Measurements from ENCODE around the gene PCDHGC3. TPM values are rescaled to one million over a fixed set of nuclear protein-coding genes. Genes with fewer than 3 reads are reported as not detected.

The PCDHGC3 gene
- total RNA-seq, 3 donors from 2014 or later = 12.1 to 50.5 (median 24.5) TPM

- TF ChIP-seq CTCF (IDR thresholded peaks at IDR 0.05) = no peak
- Histone ChIP-seq H3K9me3 (no peaks in the 10 kb centered on the region), H3K36me3 (ENCODE audit: low read depth) (no peaks in the 10 kb centered on the region), H3K4me1 (ENCODE audit: low read depth) (peaks cover 8% of the 10 kb centered on the region), H3K4me3 (no peak overlapping the region)
- DNase-seq (no peak), ATAC-seq (no peak)
- intact Hi-C loops (cut with DNase I, micrococcal nuclease) = no loop called here
These were observed 10.3 kb downstream of the PCDHGC3 start for GRCh38 chr5:141486091-141486490.

DNA sequence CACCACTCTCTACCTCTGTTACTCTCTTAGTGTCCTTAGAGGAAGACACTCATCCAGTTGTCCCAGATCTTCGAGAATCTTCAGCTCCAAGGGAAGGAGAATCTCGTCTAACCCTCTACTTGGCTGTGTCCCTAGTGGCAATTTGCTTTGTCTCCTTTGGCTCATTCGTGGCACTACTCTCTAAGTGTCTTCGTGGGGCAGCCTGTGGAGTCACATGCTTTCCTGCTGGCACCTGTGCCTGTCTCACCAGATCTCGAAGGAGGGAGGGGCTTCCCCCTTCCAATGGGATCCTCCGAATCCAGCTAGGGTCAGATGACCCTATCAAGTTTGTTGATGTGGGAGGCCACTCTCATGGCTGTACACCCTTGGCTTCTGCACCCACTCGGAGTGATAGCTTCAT is 11.4 kb downstream of the PCDHGC3 start:
- peaks cover 8% of the 10 kb centered on the region for H3K4me1 ChIP-seq (ENCODE audit: low read depth)
- intact Hi-C loops (cut with DNase I, micrococcal nuclease) = no loop called here
- no peaks in the 10 kb centered on the region for H3K36me3 ChIP-seq (ENCODE audit: low read depth)
- DNase-seq (no peak), ATAC-seq (no peak)
- no peaks in the 10 kb centered on the region for H3K9me3 ChIP-seq
- no peak overlapping the region for H3K4me3 ChIP-seq
- no peak for TF ChIP-seq CTCF (IDR thresholded peaks at IDR 0.05)

- no peaks in the 10 kb centered on the region for H3K9me3 ChIP-seq
- intact Hi-C loops (cut with DNase I, micrococcal nuclease) = no loop called here
- no peak for TF ChIP-seq CTCF (IDR thresholded peaks at IDR 0.05)
- no peak within 1 kb of the TSS for H3K4me3 ChIP-seq
- ATAC-seq = no peak
- DNase-seq = no peak
- no peaks in the 10 kb centered on the region for H3K36me3 ChIP-seq (ENCODE audit: low read depth)
- peaks cover 11% of the 10 kb centered on the region for H3K4me1 ChIP-seq (ENCODE audit: low read depth)
These were observed 13.1 kb downstream of the PCDHGC3 start, which contains the start of gene PCDHGC5 for GRCh38 chr5:141488591-141489561. Gene PCDHGC5, plus strand, starts transcription at chr5:141489081. Its CDS starts 160 bp downstream, at chr5:141489241.

- Histone ChIP-seq H3K9me3 (no peaks in the 10 kb centered on the region), H3K36me3 (ENCODE audit: low read depth) (no peaks in the 10 kb centered on the region), H3K4me3 (no peak overlapping the region), H3K4me1 (ENCODE audit: low read depth) (peaks cover 8% of the 10 kb centered on the region)
- intact Hi-C loops (cut with DNase I, micrococcal nuclease) = no loop called here
- DNase-seq (no peak), ATAC-seq (no peak)
- no peak for TF ChIP-seq CTCF (IDR thresholded peaks at IDR 0.05)
These were observed 14.1 kb downstream of the PCDHGC3 start for GRCh38 chr5:141489841-141490240.

DNA sequence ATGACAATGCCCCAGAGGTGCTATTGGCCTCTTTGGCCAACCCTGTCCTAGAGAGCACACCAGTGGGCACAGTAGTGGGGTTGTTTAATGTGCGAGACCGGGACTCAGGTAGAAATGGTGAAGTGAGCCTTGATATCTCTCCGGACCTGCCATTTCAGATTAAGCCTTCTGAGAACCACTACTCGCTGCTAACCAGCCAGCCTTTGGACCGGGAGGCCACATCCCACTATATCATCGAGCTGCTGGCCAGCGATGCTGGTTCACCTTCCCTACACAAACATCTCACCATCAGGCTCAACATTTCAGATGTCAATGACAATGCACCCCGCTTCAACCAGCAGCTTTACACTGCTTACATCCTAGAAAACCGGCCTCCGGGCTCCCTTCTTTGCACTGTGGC is 14.5 kb downstream of the PCDHGC3 start:
- DNase-seq (no peak), ATAC-seq (no peak)
- no peaks in the 10 kb centered on the region for H3K36me3 ChIP-seq (ENCODE audit: low read depth)
- TF ChIP-seq CTCF (IDR thresholded peaks at IDR 0.05) = no peak
- no peak overlapping the region for H3K4me3 ChIP-seq
- H3K4me1 ChIP-seq (ENCODE audit: low read depth) = peaks cover 4% of the 10 kb centered on the region
- intact Hi-C loops (cut with DNase I, micrococcal nuclease) = no loop called here
- no peaks in the 10 kb centered on the region for H3K9me3 ChIP-seq
